Stomach (tissue), 9 donors: ENCODE measurements around the gene SLC2A4. TPM values are rescaled to one million over a fixed set of nuclear protein-coding genes. Genes with fewer than 3 reads are reported as not detected.

Experiments
- DNase-seq, 2 donors: peaks; one replicate each; pipeline versions ENCODE4 v3.0.0 to v3.0.0-alpha.2; 2013 to 2019
- H3K27ac ChIP-seq, 5 donors: fragments of 200-600 bp in 4 of 5; sonication (generic) in 4 of 5; one replicate each; pipeline ENCODE4 v1.5.1; 2013 to 2019; ENCODE audit warnings: mild to moderate bottlenecking in 1 of 5, moderate library complexity in 1 of 5
- H3K27me3 ChIP-seq, 3 donors: fragments of 200-600 bp; sonication (generic); one replicate each; pipeline ENCODE4 v1.5.1; 2017 to 2019; ENCODE audit warnings: mixed run types in 1 of 3
- H3K36me3 ChIP-seq, 4 donors: fragments of 200-600 bp; sonication (generic); 1 replicate in 3 of 4; 2 replicates in 1 of 4; pipeline ENCODE4 v1.5.1; 2016 to 2019
- H3K4me1 ChIP-seq, 4 donors: fragments of 200-600 bp; sonication (generic); one replicate each; pipeline ENCODE4 v1.5.1; 2016 to 2019
- H3K4me3 ChIP-seq, 4 donors: fragments of 200-600 bp; sonication (generic) in 3 of 4; one replicate each; pipeline ENCODE4 v1.5.1; 2016 to 2019; ENCODE audit warnings: mild to moderate bottlenecking in 1 of 4
- H3K9me3 ChIP-seq, 4 donors: fragments of 200-600 bp; sonication (generic); one replicate each; pipeline ENCODE4 v1.5.1; 2016 to 2019
- EP300 ChIP-seq: sonication (generic); formaldehyde crosslinking; IDR thresholded peaks from one replicate; pipeline ENCODE4 v1.6.1; 2017; ENCODE audit warnings: antibody characterized with exemption
- POLR2A ChIP-seq, 4 donors: fragments of 450-650 bp; IDR thresholded peaks; one replicate each; pipeline ENCODE4 v1.6.1; 2016; ENCODE audit warnings: antibody characterized with exemption in 4 of 4, control low read depth in 2 of 4, mild to moderate bottlenecking in 1 of 4, moderate library complexity in 1 of 4
- POLR2AphosphoS5 ChIP-seq, 3 donors: sonication (generic); formaldehyde crosslinking; IDR thresholded peaks; one replicate each; pipeline ENCODE4 v1.6.1; 2016; ENCODE audit warnings: antibody characterized with exemption in 3 of 3
- WGBS, 5 donors: extraction: QIAGEN DNeasy Blood & Tissue Kit in 3 of 5; methylation state at CpG; one replicate each; pipeline versions ENCODE4 v1.1.5 to v1.1.7; 2013 to 2018; 5-methylcytosine and 5-hydroxymethylcytosine counted together
- intact Hi-C: fragments of 100-400 bp; cut with DNase I; formaldehyde crosslinking; loops from one replicate; pipeline ENCODE4 v1.15.1; 2023; ENCODE audit warnings: low total_unique reads
- polyA plus RNA-seq, 3 donors: library from polyadenylated mRNA; stranded (reverse); fragments of 200-250 nt; gene quantifications; one replicate each; pipeline ENCODE4 v1.2.3, GENCODE V29; 2013
- total RNA-seq, 5 donors: library from RNA; depleted of rRNA; stranded (reverse); fragments of >200 nt; gene quantifications; one replicate each; pipeline versions ENCODE4 v1.1.0 to v1.2.3, GENCODE V29; 2014 to 2016
- TF ChIP-seq, protein P1 (sequence below), 7 experiments: fragments of 450-650 bp in 4 of 7; fragments of 200-600 bp in 3 of 7; sonication (generic) in 3 of 7; IDR thresholded peaks; one replicate each; pipeline ENCODE4 v1.5.1; 2016 to 2019; ENCODE audit warnings: antibody characterized with exemption in 7 of 7, control low read depth in 2 of 7, mild to moderate bottlenecking in 1 of 7
- donor health status: healthy with polysubstance abuse.
- donor health status: Bipolar disorder and iron deficiency.
- donor health status: healthy.

Gene SLC2A4
- total and polyA plus RNA-seq, 8 donors: 0.92 to 26.6 (median 5.6) TPM

DNA sequence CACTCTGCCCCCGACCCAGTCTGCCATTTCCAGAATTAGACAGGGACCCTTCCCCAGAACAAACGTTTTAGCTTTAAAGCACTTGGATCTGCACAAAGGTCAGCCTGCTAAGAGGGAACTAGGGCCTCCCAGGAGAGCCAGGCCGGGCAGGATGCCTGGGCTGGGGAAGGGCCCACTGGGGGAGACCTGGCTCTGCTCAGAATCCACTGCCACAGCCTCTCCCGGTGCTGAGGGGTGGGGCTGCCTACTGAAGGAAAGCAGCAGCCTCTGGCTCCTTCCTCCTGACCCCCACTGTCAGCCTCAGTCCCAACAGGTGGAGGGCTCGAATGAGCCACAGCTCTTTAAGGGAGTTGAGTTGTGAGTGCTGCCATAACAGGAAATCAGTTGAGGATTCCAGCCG is 11.2 kb downstream of the SLC2A4 start:
- DNase-seq: peak in 1 of 2 donors; percentile 73
- Histone ChIP-seq H3K4me3 (no peak overlapping the region), H3K9me3 (no peaks in the 10 kb centered on the region), H3K36me3 (no peaks in the 10 kb centered on the region), H3K27me3 (peaks cover 0 to 90% (median 28%) of the 10 kb centered on the region in 3 donors), H3K27ac (peak overlapping the region in 2 of 5 donors; percentile 13 to 46), H3K4me1 (peaks cover 31 to 51% (median 44%) of the 10 kb centered on the region in 4 donors)
- TF ChIP-seq, protein P1, sequence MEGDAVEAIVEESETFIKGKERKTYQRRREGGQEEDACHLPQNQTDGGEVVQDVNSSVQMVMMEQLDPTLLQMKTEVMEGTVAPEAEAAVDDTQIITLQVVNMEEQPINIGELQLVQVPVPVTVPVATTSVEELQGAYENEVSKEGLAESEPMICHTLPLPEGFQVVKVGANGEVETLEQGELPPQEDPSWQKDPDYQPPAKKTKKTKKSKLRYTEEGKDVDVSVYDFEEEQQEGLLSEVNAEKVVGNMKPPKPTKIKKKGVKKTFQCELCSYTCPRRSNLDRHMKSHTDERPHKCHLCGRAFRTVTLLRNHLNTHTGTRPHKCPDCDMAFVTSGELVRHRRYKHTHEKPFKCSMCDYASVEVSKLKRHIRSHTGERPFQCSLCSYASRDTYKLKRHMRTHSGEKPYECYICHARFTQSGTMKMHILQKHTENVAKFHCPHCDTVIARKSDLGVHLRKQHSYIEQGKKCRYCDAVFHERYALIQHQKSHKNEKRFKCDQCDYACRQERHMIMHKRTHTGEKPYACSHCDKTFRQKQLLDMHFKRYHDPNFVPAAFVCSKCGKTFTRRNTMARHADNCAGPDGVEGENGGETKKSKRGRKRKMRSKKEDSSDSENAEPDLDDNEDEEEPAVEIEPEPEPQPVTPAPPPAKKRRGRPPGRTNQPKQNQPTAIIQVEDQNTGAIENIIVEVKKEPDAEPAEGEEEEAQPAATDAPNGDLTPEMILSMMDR (IDR thresholded peaks at IDR 0.05): no peak
- no peak for TF ChIP-seq EP300
- no peak for TF ChIP-seq POLR2AphosphoS5 (IDR thresholded peaks at IDR 0.05)
- no peak for TF ChIP-seq POLR2A (IDR thresholded peaks at IDR 0.05)
- intact Hi-C loops: no loop called here
- WGBS, 5 donors: 24 to 45% (median 31%) methylated on average over 6 of the region's 6 CpGs

DNA sequence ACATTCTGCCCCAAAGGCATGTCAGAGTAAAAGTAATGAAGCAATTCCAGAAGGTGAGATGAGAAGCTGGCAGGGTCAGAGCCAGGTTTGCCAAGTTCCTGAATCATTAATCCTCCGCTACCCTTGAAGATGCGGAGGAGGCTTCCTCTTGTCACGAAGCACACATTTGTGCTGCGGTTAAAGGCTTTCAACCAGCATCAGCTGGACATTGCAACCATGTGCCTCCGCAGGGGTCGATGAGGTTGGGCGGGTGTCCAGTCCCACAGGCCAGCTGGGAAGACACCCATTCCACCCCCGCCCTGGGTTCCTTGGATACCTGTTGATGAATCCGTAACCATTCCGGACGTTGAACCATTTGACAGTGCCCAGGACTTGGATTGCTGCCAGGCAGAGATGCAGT is 11.6 kb downstream of the SLC2A4 start:
- no peak for DNase-seq
- WGBS, 5 donors: 83 to 95% (median 89%) methylated on average over 10 to 11 of the region's 11 CpGs
- intact Hi-C loops: no loop called here
- no peaks in the 10 kb centered on the region for H3K9me3 ChIP-seq
- TF ChIP-seq POLR2AphosphoS5 (IDR thresholded peaks at IDR 0.05): no peak
- no peak for TF ChIP-seq POLR2A (IDR thresholded peaks at IDR 0.05)
- no peak for TF ChIP-seq EP300
- TF ChIP-seq, protein P1 (IDR thresholded peaks at IDR 0.05): no peak
- peaks cover 0 to 90% (median 28%) of the 10 kb centered on the region in 3 donors for H3K27me3 ChIP-seq
- H3K27ac ChIP-seq: peak overlapping the region in 2 of 5 donors; percentile 13 to 46
- no peaks in the 10 kb centered on the region for H3K36me3 ChIP-seq
- H3K4me1 ChIP-seq: peaks cover 31 to 51% (median 44%) of the 10 kb centered on the region in 4 donors
- H3K4me3 ChIP-seq: no peak overlapping the region

DNA sequence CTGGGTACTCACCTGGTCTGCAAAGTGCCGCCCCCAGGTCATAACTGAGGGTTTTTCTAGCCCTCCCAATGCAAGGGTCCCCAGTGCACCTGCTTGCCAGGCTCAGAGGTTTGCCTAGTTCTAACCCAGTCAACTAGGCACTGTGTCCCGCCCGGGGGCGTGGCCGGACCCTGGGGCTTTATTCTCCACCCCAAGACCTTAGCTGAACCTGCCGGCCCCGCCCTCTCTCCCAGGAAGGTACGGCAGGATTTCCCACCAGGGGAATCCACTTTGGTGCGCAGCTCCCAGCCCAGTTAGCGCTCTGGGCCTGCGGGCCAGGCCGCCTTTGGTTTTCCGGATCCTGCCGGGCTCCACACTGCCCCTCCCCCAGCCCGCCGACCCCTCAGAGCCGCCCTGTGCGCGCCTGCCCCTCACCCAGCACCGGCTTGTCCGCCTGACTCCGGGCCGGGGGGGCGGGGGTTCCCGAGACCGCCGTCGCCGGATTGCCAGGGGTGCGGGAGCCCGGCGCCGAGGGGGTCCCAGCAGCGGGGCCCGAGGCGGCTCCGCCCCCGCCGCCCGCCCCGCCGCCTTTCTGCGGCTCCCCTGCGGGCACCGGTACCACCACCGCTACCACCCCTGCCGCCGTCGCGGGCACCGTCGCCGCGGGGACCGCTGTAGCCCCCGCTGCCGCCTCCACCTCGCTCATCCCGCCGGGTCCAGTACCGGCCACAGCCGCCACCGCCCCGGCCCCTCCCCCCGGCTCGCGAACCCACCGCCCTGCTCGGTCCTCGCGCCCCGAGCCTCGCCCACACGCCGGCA is 12.5 kb downstream of the SLC2A4 start:
- Histone ChIP-seq H3K27me3 (peaks cover 0 to 92% (median 28%) of the 10 kb centered on the region in 3 donors), H3K4me1 (peaks cover 31 to 51% (median 44%) of the 10 kb centered on the region in 4 donors), H3K4me3 (peak overlapping the region; percentile 32 to 50 (median 34)), H3K9me3 (no peaks in the 10 kb centered on the region), H3K36me3 (no peaks in the 10 kb centered on the region), H3K27ac (peak overlapping the region in 1 of 5 donors; percentile 68)
- DNase-seq: peak; percentile 61 to 74
- TF ChIP-seq, protein P1 (IDR thresholded peaks at IDR 0.05): no peak
- no peak for TF ChIP-seq POLR2AphosphoS5 (IDR thresholded peaks at IDR 0.05)
- TF ChIP-seq POLR2A (IDR thresholded peaks at IDR 0.05): no peak
- no peak for TF ChIP-seq EP300
- intact Hi-C loops: no loop called here
- 4 to 15% (median 8%) methylated on average over 9 to 71 of the region's 75 CpGs for WGBS, 5 donors

DNA sequence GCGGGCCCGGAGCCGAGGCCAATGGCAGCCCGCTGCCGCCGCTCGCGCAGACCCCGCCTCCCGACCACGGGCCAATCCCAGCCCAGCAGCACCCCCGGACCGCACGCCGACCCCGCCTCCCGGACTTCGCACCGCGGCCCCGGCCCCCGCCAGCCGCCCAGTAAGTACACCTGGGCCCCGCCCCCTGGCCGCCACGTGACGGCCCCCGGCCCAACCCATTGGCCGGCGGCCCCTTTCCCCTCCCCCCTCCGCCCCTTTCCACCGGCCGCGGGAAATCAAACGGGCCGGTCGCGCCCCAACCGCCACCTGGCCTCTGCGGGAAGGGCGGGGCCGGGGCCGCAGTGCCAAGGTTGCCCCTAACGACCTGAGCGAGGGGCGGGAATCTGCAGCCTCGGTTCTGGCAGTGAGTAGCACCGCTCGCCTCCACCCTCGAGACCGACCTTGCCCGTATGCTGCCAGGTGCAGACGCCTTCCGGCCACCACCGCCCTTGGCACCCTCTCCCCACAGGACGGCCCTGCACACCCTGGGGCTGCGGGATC is 13.2 kb downstream of the SLC2A4 start, which contains the start of gene YBX2:
YBX2 (minus strand) TSS at position 26 of the 540 bp plus-strand sequence. CDS start 139 bp downstream, outside the sequence.
- TF ChIP-seq POLR2AphosphoS5 (IDR thresholded peaks at IDR 0.05) (peak in 1 of 3 donors; percentile 39), EP300 (no peak)
- intact Hi-C loops: no loop called here
- H3K27me3 ChIP-seq: peaks cover 0 to 85% (median 28%) of the 10 kb centered on the region in 3 donors
- H3K9me3 ChIP-seq: no peaks in the 10 kb centered on the region
- peak; percentile 85 to 94 for DNase-seq
- no peaks in the 10 kb centered on the region for H3K36me3 ChIP-seq
- H3K4me3 ChIP-seq: peak within 1 kb of the TSS; percentile 32 to 50 (median 34)
- peaks cover 31 to 51% (median 44%) of the 10 kb centered on the region in 4 donors for H3K4me1 ChIP-seq
- WGBS, 5 donors: 0 to 7% (median 1%) methylated on average over 25 to 53 of the region's 57 CpGs
- peak within 1 kb of the TSS in 4 of 5 donors; percentile 1 to 68 (median 42) for H3K27ac ChIP-seq
